IMR-90 (cell line): ENCODE measurements around the gene SLC22A31. TPM values are rescaled to one million over a fixed set of nuclear protein-coding genes. Genes with fewer than 3 reads are reported as not detected.

Source experiments
- ATAC-seq: fragments of 200-7000 bp; cut with Tn5 transposase; 2 replicates; pipeline ENCODE4 v1.9.1; 2020; ENCODE audit warnings: low read depth, mild to moderate bottlenecking, moderate library complexity
- BruUV-seq: library from RNA; stranded (reverse); fragments of 400-500 nt; replicated peaks from 2 replicates; lab custom pipeline; 2021; lab: Mats Ljungman, UMichigan
- CTCF ChIA-PET: fragments of 300-600 bp; formaldehyde crosslinking; extraction: SDS; loops from one replicate; lab custom pipeline; 2021; ENCODE audit warnings: antibody characterized with exemption; lab: Yijun Ruan, JAX
- POLR2A ChIA-PET: fragments of 300-600 bp; sonication (Branson Sonifier 250); formaldehyde crosslinking; loops from one replicate; lab custom pipeline; 2022; ENCODE audit warnings: antibody characterized with exemption; ENCODE audit not compliant: unreplicated experiment; lab: Charles Lee
- DNase-seq: peaks from one replicate; pipeline ENCODE4 v3.0.0; 2013
- H2AFZ ChIP-seq: replicated peaks from 2 replicates; pipeline ENCODE3; 2013; ENCODE audit warnings: low read length, mild to moderate bottlenecking; ENCODE audit not compliant: poor library complexity
- H2AK5ac ChIP-seq: 2 replicates; pipeline ENCODE4 v1.6.1; 2013; ENCODE audit warnings: low read depth, low read length, inconsistent platforms
- H2AK9ac ChIP-seq: replicated peaks from 2 replicates; pipeline ENCODE3; 2013; ENCODE audit warnings: mild to moderate bottlenecking, low read depth, low read length, moderate library complexity; ENCODE audit not compliant: poor library complexity
- H2BK120ac ChIP-seq: 2 replicates; pipeline ENCODE4 v1.6.1; 2013; ENCODE audit warnings: low read depth, low read length, inconsistent platforms
- H2BK15ac ChIP-seq: 3 replicates; pipeline ENCODE4 v1.6.1; 2013; ENCODE audit warnings: low read depth, low read length, inconsistent platforms
- H2BK20ac ChIP-seq: 2 replicates; pipeline ENCODE4 v1.6.1; 2013; ENCODE audit warnings: low read depth, mild to moderate bottlenecking, inconsistent platforms, low read length, moderate library complexity
- H2BK5ac ChIP-seq: 2 replicates; pipeline ENCODE4 v1.6.1; 2013; ENCODE audit warnings: mild to moderate bottlenecking, low read depth, low read length, inconsistent platforms; ENCODE audit not compliant: poor library complexity, severe bottlenecking
- H3K14ac ChIP-seq: replicated peaks from 2 replicates; pipeline ENCODE4 v1.6.1; 2013; ENCODE audit warnings: low read depth, low read length, inconsistent platforms
- H3K18ac ChIP-seq: 2 replicates; pipeline ENCODE4 v1.6.1; 2013; ENCODE audit warnings: low read depth, low read length, control low read depth
- H3K23ac ChIP-seq: 2 replicates; pipeline ENCODE4 v1.6.1; 2013; ENCODE audit warnings: low read depth, low read length, inconsistent platforms
- H3K27ac ChIP-seq: 2 replicates; pipeline ENCODE4 v1.5.1; 2013; ENCODE audit warnings: mild to moderate bottlenecking, control low read depth, low read length; ENCODE audit not compliant: insufficient read depth
- H3K27me3 ChIP-seq: 2 replicates; pipeline ENCODE4 v1.6.1; 2013; ENCODE audit warnings: low read length; ENCODE audit not compliant: control insufficient read depth, insufficient read depth
- H3K36me3 ChIP-seq: 2 replicates; pipeline ENCODE4 v1.6.1; 2013; ENCODE audit warnings: low read length, mixed read lengths; ENCODE audit not compliant: control insufficient read depth, insufficient read depth
- H3K4ac ChIP-seq: 2 replicates; pipeline ENCODE4 v1.6.1; 2013; ENCODE audit warnings: low read depth, low read length, inconsistent platforms
- H3K4me1 ChIP-seq: 2 replicates; pipeline ENCODE4 v1.6.1; 2013; ENCODE audit warnings: low read length, mixed read lengths; ENCODE audit not compliant: control insufficient read depth, insufficient read depth
- H3K4me2 ChIP-seq: 2 replicates; pipeline ENCODE4 v1.6.1; 2013; ENCODE audit warnings: low read depth, mild to moderate bottlenecking, control low read depth, low read length, moderate library complexity
- H3K4me3 ChIP-seq: 2 replicates; pipeline ENCODE4 v1.5.1; 2013; ENCODE audit warnings: low read depth, mild to moderate bottlenecking, control low read depth, low read length, moderate library complexity; ENCODE audit not compliant: insufficient read depth
- H3K56ac ChIP-seq: 2 replicates; pipeline ENCODE4 v1.6.1; 2013; ENCODE audit warnings: low read length, inconsistent platforms; ENCODE audit not compliant: insufficient read depth; ENCODE audit errors: extremely low read depth
- H3K79me1 ChIP-seq, 2 experiments: 2 replicates each; pipeline ENCODE4 v1.6.1; 2013; ENCODE audit warnings: low read length in 2 of 2, inconsistent platforms in 1 of 2, low read depth in 1 of 2
- H3K9ac ChIP-seq: 2 replicates; pipeline ENCODE4 v1.6.1; 2013; ENCODE audit warnings: low read depth, low read length, control low read depth
- H3K9me1 ChIP-seq: 2 replicates; pipeline ENCODE4 v1.6.1; 2013; ENCODE audit warnings: low read length, inconsistent platforms; ENCODE audit not compliant: insufficient read depth
- H3K9me3 ChIP-seq: 2 replicates; pipeline ENCODE4 v1.6.1; 2013; ENCODE audit warnings: low read length; ENCODE audit not compliant: control insufficient read depth, insufficient read depth
- H4K20me1 ChIP-seq: 2 replicates; pipeline ENCODE4 v1.6.1; 2013; ENCODE audit warnings: low read length, inconsistent platforms; ENCODE audit not compliant: insufficient read depth
- H4K5ac ChIP-seq: 2 replicates; pipeline ENCODE4 v1.6.1; 2013; ENCODE audit warnings: mild to moderate bottlenecking, low read depth, low read length, control low read depth
- H4K8ac ChIP-seq, 2 experiments: 2 replicates each; pipeline ENCODE4 v1.6.1; 2013; ENCODE audit warnings: low read depth in 2 of 2, low read length in 2 of 2, control low read depth in 1 of 2, inconsistent platforms in 1 of 2
- H4K91ac ChIP-seq: 2 replicates; pipeline ENCODE4 v1.6.1; 2013; ENCODE audit warnings: low read depth, low read length, inconsistent platforms; ENCODE audit not compliant: insufficient read depth
- CTCF ChIP-seq: conservative IDR thresholded peaks from 2 replicates; pipeline ENCODE4 v1.5.1; 2012; ENCODE audit warnings: mild to moderate bottlenecking, low read depth, low read length, improper control_type of control experiment
- WGBS, 2 experiments: methylation state at CpG; one replicate each; pipeline versions ENCODE4 v1.1.5 to v1.1.7; 2013; ENCODE audit warnings: missing lambda C conversion rate in 2 of 2; ENCODE audit not compliant: insufficient read length in 1 of 2; ENCODE audit errors: extremely low coverage in 2 of 2; 5-methylcytosine and 5-hydroxymethylcytosine counted together
- dilution Hi-C: fragments of 300-500 bp; cut with HindIII; formaldehyde crosslinking; loops from one replicate; pipeline ENCODE4 v1.14.3; 2018; ENCODE audit warnings: low sequenced_read_pairs; ENCODE audit not compliant: unreplicated experiment
- in situ Hi-C: fragments of 300-500 bp; cut with MboI; formaldehyde crosslinking; loops from 3 replicates; pipeline ENCODE4 v1.14.3; 2019; ENCODE audit warnings: low sequenced_read_pairs, inconsistent platforms, mixed read lengths
- intact Hi-C: fragments of 100-400 bp; cut with micrococcal nuclease; formaldehyde crosslinking; loops from 2 replicates; pipeline ENCODE4 v1.10.0; 2022
- polyA plus RNA-seq, 3 experiments: library from polyadenylated mRNA; depleted of rRNA; stranded (reverse); fragments of >200 nt; gene quantifications; 2 replicates each; pipeline ENCODE4 v1.2.3, GENCODE V29; 2012; ENCODE audit warnings: low replicate concordance in 1 of 3
- total RNA-seq: library from RNA; depleted of rRNA; stranded (reverse); fragments of >200 nt; gene quantifications from 2 replicates; pipeline ENCODE4 v1.2.3, GENCODE V29; 2012

SLC22A31 gene
- total and polyA plus RNA-seq, 2 of the 4 experiments (the other 2 are of a cell fraction) = 0.18 to 5.5 TPM

GRCh38 chr16:89163297-89163696 lies 37.0 kb downstream of the SLC22A31 start:
- no peaks in the 10 kb centered on the region for H3K9me1 ChIP-seq
- H3K27me3 ChIP-seq = peaks cover 6% of the 10 kb centered on the region
- TF ChIP-seq CTCF = no peak
- H3K4ac ChIP-seq = no peak overlapping the region
- H2AK9ac ChIP-seq = no peak overlapping the region
- CTCF ChIA-PET = no interaction called here
- no peak overlapping the region for H3K4me3 ChIP-seq
- H2BK120ac ChIP-seq = no peak overlapping the region
- no peak overlapping the region for H2BK15ac ChIP-seq
- H3K18ac ChIP-seq = no peak overlapping the region
- H3K9ac ChIP-seq = no peak overlapping the region
- DNase-seq (no peak), ATAC-seq (no peak)
- peaks cover 2% of the 10 kb centered on the region; the same call in 1 of the 2 replicates for H3K4me1 ChIP-seq
- no peak overlapping the region for H4K5ac ChIP-seq
- BruUV-seq = no TSS peak
- intact Hi-C loops = no loop called here
- in situ Hi-C loops = loop anchor here (10.0 kb wide), 1 partner anchor 418 kb away; no protein-coding TSS in a partner anchor
- H3K27ac ChIP-seq = no peak overlapping the region
- H4K8ac ChIP-seq = no peak overlapping the region
- no peak overlapping the region for H3K14ac ChIP-seq
- H3K4me2 ChIP-seq = no peak overlapping the region
- H3K79me1 ChIP-seq = no peaks in the 10 kb centered on the region
- no peak overlapping the region for H3K56ac ChIP-seq
- no peaks in the 10 kb centered on the region for H4K20me1 ChIP-seq
- H4K91ac ChIP-seq = no peak overlapping the region
- H2AFZ ChIP-seq = no peak overlapping the region
- WGBS, 2 experiments = 89% methylated on average over 4 of the region's 9 CpGs; no CpG with 5 or more reads in 1 of the 2 experiments
- dilution Hi-C loops = no loop called here
- POLR2A ChIA-PET = no interaction called here
- H2BK5ac ChIP-seq = no peak overlapping the region
- H3K9me3 ChIP-seq = no peaks in the 10 kb centered on the region
- no peak overlapping the region for H2BK20ac ChIP-seq
- no peak overlapping the region for H3K23ac ChIP-seq
- H2AK5ac ChIP-seq = no peak overlapping the region
- H3K36me3 ChIP-seq = no peaks in the 10 kb centered on the region
